Measurements from ENCODE around the gene EPB41L2.

DNA sequence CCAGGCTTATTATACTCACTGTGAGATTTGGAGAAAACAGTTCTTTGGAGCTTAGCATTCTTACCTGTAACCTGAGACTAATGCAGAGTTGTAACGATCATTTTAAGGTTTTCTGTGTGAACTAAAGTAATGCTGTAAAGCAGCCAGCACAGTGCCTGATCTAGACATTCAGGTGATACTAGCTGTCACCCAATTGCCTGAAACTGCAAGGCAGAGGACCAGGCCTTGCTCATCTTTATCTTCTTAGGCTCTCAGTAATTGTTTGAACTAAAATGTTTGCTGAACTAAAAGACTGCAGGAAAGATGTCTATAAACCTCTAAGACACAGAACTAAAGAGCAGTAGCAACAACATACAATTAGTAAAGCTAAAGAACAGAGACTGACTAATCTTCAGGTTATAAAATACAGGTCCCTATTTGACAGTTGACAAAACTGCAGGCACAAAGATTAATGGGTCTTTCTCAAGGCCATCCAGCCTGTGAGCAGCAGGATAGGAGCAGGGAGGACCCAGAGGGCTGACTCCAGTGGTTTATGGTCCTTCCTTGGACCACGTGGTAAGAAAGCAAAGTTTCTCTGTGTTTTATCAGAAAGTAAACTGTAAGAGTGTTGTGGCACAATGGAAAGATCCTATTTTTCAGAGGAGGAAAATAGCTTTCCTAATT, 204.4 kb downstream of the EPB41L2 start:
- no peak for TF ChIP-seq TCF7 (CRISPR knock-in tag; IDR thresholded peaks at IDR 0.05; ENCODE audit: low read depth)
- TF ChIP-seq NR2C2 (CRISPR knock-in tag; IDR thresholded peaks at IDR 0.05), result no peak
- TF ChIP-seq CTCF (IDR thresholded peaks at IDR 0.05), result no peak
- no peak for TF ChIP-seq MAX (CRISPR knock-in tag; IDR thresholded peaks at IDR 0.05)
- no peak for TF ChIP-seq ATF3 (CRISPR knock-in tag; conservative IDR thresholded peaks at IDR 0.05)
- TF ChIP-seq KAT7 (CRISPR knock-in tag; IDR thresholded peaks at IDR 0.05; ENCODE audit: borderline replicate concordance), result no peak
- TF ChIP-seq ZNF232 (CRISPR knock-in tag; IDR thresholded peaks at IDR 0.05), result no peak
- no peak for TF ChIP-seq EMX1 (CRISPR knock-in tag; IDR thresholded peaks at IDR 0.05)
- no peak for TF ChIP-seq ZNF263 (CRISPR knock-in tag; IDR thresholded peaks at IDR 0.05; ENCODE audit: low read depth)
- no peak for TF ChIP-seq JUN (CRISPR knock-in tag; IDR thresholded peaks at IDR 0.05)
